HEK293 (cell line): Measurements from ENCODE around the gene ABCB9.

ENCODE experiments used
- KLF17 ChIP-seq: fragments of 450-650 bp; formaldehyde crosslinking; IDR thresholded peaks from 2 replicates; pipeline ENCODE4 v1.5.1; 2016; ENCODE audit warnings: missing biosample characterization, missing genetic modification characterization
- PATZ1 ChIP-seq: fragments of 450-650 bp; formaldehyde crosslinking; IDR thresholded peaks from 2 replicates; pipeline ENCODE4 v1.5.1; 2016; ENCODE audit warnings: missing biosample characterization, missing genetic modification characterization
- PRDM4 ChIP-seq: fragments of 450-650 bp; formaldehyde crosslinking; IDR thresholded peaks from 2 replicates; pipeline ENCODE4 v1.5.1; 2017; ENCODE audit warnings: missing biosample characterization, missing genetic modification characterization
- SP7 ChIP-seq: fragments of 450-650 bp; formaldehyde crosslinking; IDR thresholded peaks from 2 replicates; pipeline ENCODE4 v1.5.1; 2016; ENCODE audit warnings: missing biosample characterization, missing genetic modification characterization
- TCF7L2 ChIP-seq: IDR thresholded peaks from 2 replicates; pipeline ENCODE4 v1.6.1; 2011; ENCODE audit warnings: low read depth, mild to moderate bottlenecking, inconsistent platforms, low read length, moderate library complexity, borderline replicate concordance
- ZBTB26 ChIP-seq: fragments of 450-650 bp; formaldehyde crosslinking; optimal IDR thresholded peaks from 2 replicates; pipeline ENCODE3; 2016; ENCODE audit warnings: missing biosample characterization, mild to moderate bottlenecking, missing genetic modification characterization
- ZBTB49 ChIP-seq: fragments of 450-650 bp; formaldehyde crosslinking; IDR thresholded peaks from 2 replicates; pipeline ENCODE4 v1.5.1; 2016; ENCODE audit warnings: missing biosample characterization, missing genetic modification characterization, low read depth
- ZBTB7A ChIP-seq: fragments of 450-650 bp; formaldehyde crosslinking; IDR thresholded peaks from 2 replicates; pipeline ENCODE4 v1.5.1; 2016; ENCODE audit warnings: low read depth, missing biosample characterization, missing genetic modification characterization
- ZNF133 ChIP-seq: fragments of 450-650 bp; formaldehyde crosslinking; IDR thresholded peaks from 2 replicates; pipeline ENCODE4 v1.5.1; 2016; ENCODE audit warnings: missing biosample characterization, missing genetic modification characterization
- ZNF391 ChIP-seq: fragments of 450-650 bp; formaldehyde crosslinking; IDR thresholded peaks from 2 replicates; pipeline ENCODE4 v1.5.1; 2016; ENCODE audit warnings: low read depth, missing biosample characterization, missing genetic modification characterization, borderline replicate concordance
- ZNF398 ChIP-seq: fragments of 450-650 bp; formaldehyde crosslinking; IDR thresholded peaks from 2 replicates; pipeline ENCODE4 v1.5.1; 2017; ENCODE audit warnings: missing biosample characterization, missing genetic modification characterization
- ZNF423 ChIP-seq: fragments of 450-650 bp; formaldehyde crosslinking; IDR thresholded peaks from 2 replicates; pipeline ENCODE4 v1.5.1; 2016; ENCODE audit warnings: missing biosample characterization, missing genetic modification characterization
- ZNF513 ChIP-seq: fragments of 450-650 bp; IDR thresholded peaks from 2 replicates; pipeline ENCODE4 v1.5.1; 2018; ENCODE audit warnings: missing biosample characterization, missing genetic modification characterization
- ZNF600 ChIP-seq: fragments of 450-650 bp; formaldehyde crosslinking; IDR thresholded peaks from 2 replicates; pipeline ENCODE4 v1.5.1; 2016; ENCODE audit warnings: missing biosample characterization, missing genetic modification characterization
- ZNF626 ChIP-seq: fragments of 450-650 bp; sonication (Bioruptor Pico); formaldehyde crosslinking; IDR thresholded peaks from 2 replicates; pipeline ENCODE4 v1.5.1; 2018; ENCODE audit warnings: missing biosample characterization, missing genetic modification characterization, inconsistent platforms
- ZNF629 ChIP-seq: fragments of 450-650 bp; formaldehyde crosslinking; IDR thresholded peaks from 2 replicates; pipeline ENCODE4 v1.5.1; 2017; ENCODE audit warnings: missing biosample characterization, missing genetic modification characterization
- ZNF660 ChIP-seq: fragments of 450-650 bp; IDR thresholded peaks from 2 replicates; pipeline ENCODE4 v1.5.1; 2018; ENCODE audit warnings: missing biosample characterization, mild to moderate bottlenecking, missing genetic modification characterization
- ZNF670 ChIP-seq: fragments of 450-650 bp; formaldehyde crosslinking; IDR thresholded peaks from 2 replicates; pipeline ENCODE4 v1.5.1; 2016; ENCODE audit warnings: missing biosample characterization, missing genetic modification characterization, low read depth
- ZNF692 ChIP-seq: fragments of 450-650 bp; formaldehyde crosslinking; IDR thresholded peaks from 2 replicates; pipeline ENCODE4 v1.5.1; 2016; ENCODE audit warnings: missing biosample characterization, missing genetic modification characterization
- ZSCAN18 ChIP-seq: fragments of 450-650 bp; formaldehyde crosslinking; IDR thresholded peaks from 2 replicates; pipeline ENCODE4 v1.5.1; 2016; ENCODE audit warnings: missing biosample characterization, missing genetic modification characterization
- ZSCAN30 ChIP-seq: fragments of 450-650 bp; IDR thresholded peaks from 2 replicates; pipeline ENCODE4 v1.5.1; 2018; ENCODE audit warnings: missing biosample characterization, mild to moderate bottlenecking, missing genetic modification characterization, moderate library complexity

Gene ABCB9

GRCh38 chr12:122980183-122981035 is 14.1 kb upstream of the ABCB9 start, which contains the start of gene ARL6IP4 (continued):
- 0 out of 2 replicates have a peak, but pooled peaks have one; percentile 28 for TF ChIP-seq ZNF513 (tag by site-specific recombination)
- peak; percentile 40; the same call in 1 of the 2 replicates for TF ChIP-seq PATZ1 (tag by site-specific recombination)
- no peak for TF ChIP-seq ZBTB49 (tag by site-specific recombination)
- no peak for TF ChIP-seq ZSCAN18 (tag by site-specific recombination)
- peak; percentile 33; the same call in 1 of the 2 replicates for TF ChIP-seq ZNF398 (tag by site-specific recombination)
- TF ChIP-seq ZNF626 (tag by site-specific recombination): no peak
- TF ChIP-seq ZSCAN30 (tag by site-specific recombination): peak; percentile 82; the same call in 1 of the 2 replicates
- no peak for TF ChIP-seq PRDM4 (tag by site-specific recombination)
- peak; percentile 79; the same call in 1 of the 2 replicates for TF ChIP-seq ZBTB7A (tag by site-specific recombination)
- peak; percentile 67 for TF ChIP-seq KLF17
- no peak for TF ChIP-seq ZNF133 (tag by site-specific recombination)
- TF ChIP-seq ZNF600 (tag by site-specific recombination): peak; percentile 87
- TF ChIP-seq ZNF692 (tag by site-specific recombination): peak; percentile 55
- TF ChIP-seq ZNF391 (tag by site-specific recombination): peak; percentile 78; the same call in 1 of the 2 replicates
- TF ChIP-seq TCF7L2: no peak
- TF ChIP-seq ZNF660 (tag by site-specific recombination): peak; percentile 94
- TF ChIP-seq SP7 (tag by site-specific recombination): peak; percentile 63
- no peak for TF ChIP-seq ZNF670
- peak; percentile 34 for TF ChIP-seq ZNF423
- peak; percentile 98 for TF ChIP-seq ZBTB26 (tag by site-specific recombination)
- no peak; the same call in 1 of the 2 replicates for TF ChIP-seq ZNF629 (tag by site-specific recombination)
